GM12878 (cell line): ENCODE data around the gene ME3. TPM values are rescaled to one million over a fixed set of nuclear protein-coding genes. Genes with fewer than 3 reads are reported as not detected.

ENCODE experiments used
- BCL11A ChIP-seq: IDR thresholded peaks from 2 replicates; pipeline ENCODE4 v1.6.1; 2011; ENCODE audit warnings: low read depth, low read length
- BHLHE40 ChIP-seq, 2 experiments: fragments of 450-650 bp in 1 of 2; IDR thresholded peaks; 2 replicates each; pipeline ENCODE4 v1.6.1; 2011 to 2017; ENCODE audit warnings: low read depth in 2 of 2, borderline replicate concordance in 1 of 2, improper control_type of control experiment in 1 of 2, low read length in 1 of 2, mild to moderate bottlenecking in 1 of 2
- CHD1 ChIP-seq: IDR thresholded peaks from 2 replicates; pipeline ENCODE4 v1.6.1; 2012; ENCODE audit warnings: low read depth, low read length, improper control_type of control experiment
- EZH2 ChIP-seq: IDR thresholded peaks from 2 replicates; pipeline ENCODE4 v1.6.1; 2012; ENCODE audit warnings: low read depth, mild to moderate bottlenecking, control low read depth, inconsistent platforms, low read length, borderline replicate concordance; ENCODE audit not compliant: control insufficient read depth
- HCFC1 ChIP-seq: fragments of 150-350 bp; IDR thresholded peaks from 2 replicates; pipeline ENCODE4 v1.6.1; 2014; ENCODE audit warnings: low read length
- IRF4 ChIP-seq: IDR thresholded peaks from 2 replicates; pipeline ENCODE4 v1.6.1; 2011; ENCODE audit warnings: low read depth, low read length
- MTA3 ChIP-seq: IDR thresholded peaks from 2 replicates; pipeline ENCODE4 v1.6.1; 2012; ENCODE audit warnings: low read length, inconsistent platforms, borderline replicate concordance
- NR2C1 ChIP-seq: fragments of 450-650 bp; IDR thresholded peaks from 2 replicates; pipeline ENCODE4 v1.6.1; 2017; ENCODE audit warnings: antibody characterized with exemption, mild to moderate bottlenecking, moderate library complexity
- PAX8 ChIP-seq: fragments of 450-650 bp; IDR thresholded peaks from 2 replicates; pipeline ENCODE4 v1.6.1; 2017; ENCODE audit warnings: mild to moderate bottlenecking, moderate library complexity
- SIX5 ChIP-seq: IDR thresholded peaks from 2 replicates; pipeline ENCODE4 v1.6.1; 2011; ENCODE audit warnings: mild to moderate bottlenecking, low read depth, low read length, moderate library complexity; ENCODE audit not compliant: severe bottlenecking
- SREBF2 ChIP-seq: IDR thresholded peaks from 2 replicates; pipeline ENCODE4 v1.6.1; 2012; ENCODE audit warnings: mild to moderate bottlenecking, low read length
- TBL1XR1 ChIP-seq: IDR thresholded peaks from 2 replicates; pipeline ENCODE4 v1.6.1; 2012; ENCODE audit warnings: low read depth, low read length, improper control_type of control experiment
- TCF7 ChIP-seq: IDR thresholded peaks from 2 replicates; pipeline ENCODE4 v1.6.1; 2014; ENCODE audit warnings: antibody characterized with exemption, borderline replicate concordance
- ZNF24 ChIP-seq: fragments of 450-650 bp; IDR thresholded peaks from 2 replicates; pipeline ENCODE4 v1.6.1; 2017; ENCODE audit warnings: antibody characterized with exemption, mild to moderate bottlenecking
- polyA plus RNA-seq, 11 experiments: library from polyadenylated mRNA; depleted of rRNA in 4 of 11; unstranded in 6 of 11; stranded (reverse) in 5 of 11; fragments of >200 nt; fragmentation: Nextera tagmentation in 4 of 11; fragmentation: Illumina TruSeq in 1 of 11; extraction: Ambion mirVana in 4 of 11; extraction: Trizol in 1 of 11; gene quantifications; 1 replicate in 1 of 11; 2 replicates in 10 of 11; pipeline versions ENCODE4 v1.2.1 to v1.2.3, GENCODE V29; 2011 to 2016; ENCODE audit warnings: inconsistent platforms in 2 of 11, missing spikeins in 2 of 11, low read depth in 1 of 11
- total RNA-seq, 4 experiments: library from RNA; depleted of rRNA in 3 of 4; stranded (reverse); fragments of >200 nt in 3 of 4; fragmentation: Illumina TruSeq in 1 of 4; extraction: Trizol in 1 of 4; gene quantifications; 2 replicates each; pipeline versions ENCODE4 v1.2.1 to v1.2.3, GENCODE V29; 2013 to 2021
- TF ChIP-seq, protein P1 (sequence below): fragments of 150-350 bp; IDR thresholded peaks from 2 replicates; pipeline ENCODE4 v1.6.1; 2016; ENCODE audit warnings: low read depth, low read length
- TF ChIP-seq, protein P2 (sequence below): fragments of 450-650 bp; IDR thresholded peaks from 2 replicates; pipeline ENCODE4 v1.6.1; 2014; ENCODE audit warnings: mild to moderate bottlenecking
- TF ChIP-seq, protein P3 (sequence below): IDR thresholded peaks from 2 replicates; pipeline ENCODE4 v1.6.1; 2011; ENCODE audit warnings: borderline replicate concordance, low read depth, mild to moderate bottlenecking, moderate library complexity, mixed read lengths, low read length; ENCODE audit not compliant: insufficient read depth; ENCODE audit errors: extremely low read length
- TF ChIP-seq, protein P4 (sequence below): IDR thresholded peaks from 2 replicates; pipeline ENCODE4 v1.6.1; 2012; ENCODE audit warnings: improper control_type of control experiment, low read depth, low read length; ENCODE audit not compliant: insufficient replicate concordance

ME3 gene
- total and polyA plus RNA-seq, 10 of the 15 experiments (the other 5 are each of a cell fraction or from before 2014, with no cell fraction given) = 0.06 to 0.40 (median 0.19) TPM; not detected in 2

DNA sequence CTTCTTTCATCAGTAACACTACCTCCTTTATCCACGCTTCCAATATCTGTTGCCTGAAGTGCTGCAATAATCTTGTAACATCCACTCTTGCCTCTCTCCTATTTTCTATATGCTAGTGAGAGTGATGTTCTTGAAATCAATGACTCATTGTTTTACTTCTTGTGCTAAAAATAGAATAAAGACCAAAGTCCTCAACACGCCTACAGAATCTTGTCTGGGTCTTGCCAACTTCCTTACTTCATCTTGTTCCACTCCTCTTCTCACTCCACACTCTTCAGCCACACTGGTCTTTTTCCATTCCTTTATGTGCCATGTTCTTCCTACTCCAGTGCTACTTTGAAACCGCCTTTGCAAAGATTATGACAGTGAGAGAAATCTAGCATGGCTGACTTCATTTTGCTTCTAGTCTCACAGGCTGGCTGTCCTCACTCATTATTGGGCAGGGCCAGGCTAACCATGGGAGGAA lies 161.3 kb downstream of the ME3 start (continued):
- TF ChIP-seq, protein P1, sequence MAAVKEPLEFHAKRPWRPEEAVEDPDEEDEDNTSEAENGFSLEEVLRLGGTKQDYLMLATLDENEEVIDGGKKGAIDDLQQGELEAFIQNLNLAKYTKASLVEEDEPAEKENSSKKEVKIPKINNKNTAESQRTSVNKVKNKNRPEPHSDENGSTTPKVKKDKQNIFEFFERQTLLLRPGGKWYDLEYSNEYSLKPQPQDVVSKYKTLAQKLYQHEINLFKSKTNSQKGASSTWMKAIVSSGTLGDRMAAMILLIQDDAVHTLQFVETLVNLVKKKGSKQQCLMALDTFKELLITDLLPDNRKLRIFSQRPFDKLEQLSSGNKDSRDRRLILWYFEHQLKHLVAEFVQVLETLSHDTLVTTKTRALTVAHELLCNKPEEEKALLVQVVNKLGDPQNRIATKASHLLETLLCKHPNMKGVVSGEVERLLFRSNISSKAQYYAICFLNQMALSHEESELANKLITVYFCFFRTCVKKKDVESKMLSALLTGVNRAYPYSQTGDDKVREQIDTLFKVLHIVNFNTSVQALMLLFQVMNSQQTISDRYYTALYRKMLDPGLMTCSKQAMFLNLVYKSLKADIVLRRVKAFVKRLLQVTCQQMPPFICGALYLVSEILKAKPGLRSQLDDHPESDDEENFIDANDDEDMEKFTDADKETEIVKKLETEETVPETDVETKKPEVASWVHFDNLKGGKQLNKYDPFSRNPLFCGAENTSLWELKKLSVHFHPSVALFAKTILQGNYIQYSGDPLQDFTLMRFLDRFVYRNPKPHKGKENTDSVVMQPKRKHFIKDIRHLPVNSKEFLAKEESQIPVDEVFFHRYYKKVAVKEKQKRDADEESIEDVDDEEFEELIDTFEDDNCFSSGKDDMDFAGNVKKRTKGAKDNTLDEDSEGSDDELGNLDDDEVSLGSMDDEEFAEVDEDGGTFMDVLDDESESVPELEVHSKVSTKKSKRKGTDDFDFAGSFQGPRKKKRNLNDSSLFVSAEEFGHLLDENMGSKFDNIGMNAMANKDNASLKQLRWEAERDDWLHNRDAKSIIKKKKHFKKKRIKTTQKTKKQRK = no peak
- TF ChIP-seq PAX8 = no peak
- TF ChIP-seq HCFC1 = no peak
- no peak for TF ChIP-seq TBL1XR1
- no peak for TF ChIP-seq SIX5
- TF ChIP-seq BCL11A = no peak
- TF ChIP-seq IRF4 = no peak
- TF ChIP-seq, protein P2, sequence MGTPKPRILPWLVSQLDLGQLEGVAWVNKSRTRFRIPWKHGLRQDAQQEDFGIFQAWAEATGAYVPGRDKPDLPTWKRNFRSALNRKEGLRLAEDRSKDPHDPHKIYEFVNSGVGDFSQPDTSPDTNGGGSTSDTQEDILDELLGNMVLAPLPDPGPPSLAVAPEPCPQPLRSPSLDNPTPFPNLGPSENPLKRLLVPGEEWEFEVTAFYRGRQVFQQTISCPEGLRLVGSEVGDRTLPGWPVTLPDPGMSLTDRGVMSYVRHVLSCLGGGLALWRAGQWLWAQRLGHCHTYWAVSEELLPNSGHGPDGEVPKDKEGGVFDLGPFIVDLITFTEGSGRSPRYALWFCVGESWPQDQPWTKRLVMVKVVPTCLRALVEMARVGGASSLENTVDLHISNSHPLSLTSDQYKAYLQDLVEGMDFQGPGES = no peak
- peak; percentile 58; the same call in 1 of the 2 replicates for TF ChIP-seq ZNF24
- TF ChIP-seq, protein P3, sequence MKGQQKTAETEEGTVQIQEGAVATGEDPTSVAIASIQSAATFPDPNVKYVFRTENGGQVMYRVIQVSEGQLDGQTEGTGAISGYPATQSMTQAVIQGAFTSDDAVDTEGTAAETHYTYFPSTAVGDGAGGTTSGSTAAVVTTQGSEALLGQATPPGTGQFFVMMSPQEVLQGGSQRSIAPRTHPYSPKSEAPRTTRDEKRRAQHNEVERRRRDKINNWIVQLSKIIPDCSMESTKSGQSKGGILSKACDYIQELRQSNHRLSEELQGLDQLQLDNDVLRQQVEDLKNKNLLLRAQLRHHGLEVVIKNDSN = no peak
- TF ChIP-seq TCF7 = no peak
- TF ChIP-seq EZH2 = no peak
- TF ChIP-seq CHD1 = no peak
- TF ChIP-seq NR2C1 = no peak
- TF ChIP-seq SREBF2 = no peak
- no peak for TF ChIP-seq MTA3
- no peak for TF ChIP-seq BHLHE40 (IDR thresholded peaks at IDR 0.05; ENCODE audit: borderline replicate concordance in 1 of 2, low read depth in 2 of 2, low read length in 1 of 2)
- TF ChIP-seq, protein P4, sequence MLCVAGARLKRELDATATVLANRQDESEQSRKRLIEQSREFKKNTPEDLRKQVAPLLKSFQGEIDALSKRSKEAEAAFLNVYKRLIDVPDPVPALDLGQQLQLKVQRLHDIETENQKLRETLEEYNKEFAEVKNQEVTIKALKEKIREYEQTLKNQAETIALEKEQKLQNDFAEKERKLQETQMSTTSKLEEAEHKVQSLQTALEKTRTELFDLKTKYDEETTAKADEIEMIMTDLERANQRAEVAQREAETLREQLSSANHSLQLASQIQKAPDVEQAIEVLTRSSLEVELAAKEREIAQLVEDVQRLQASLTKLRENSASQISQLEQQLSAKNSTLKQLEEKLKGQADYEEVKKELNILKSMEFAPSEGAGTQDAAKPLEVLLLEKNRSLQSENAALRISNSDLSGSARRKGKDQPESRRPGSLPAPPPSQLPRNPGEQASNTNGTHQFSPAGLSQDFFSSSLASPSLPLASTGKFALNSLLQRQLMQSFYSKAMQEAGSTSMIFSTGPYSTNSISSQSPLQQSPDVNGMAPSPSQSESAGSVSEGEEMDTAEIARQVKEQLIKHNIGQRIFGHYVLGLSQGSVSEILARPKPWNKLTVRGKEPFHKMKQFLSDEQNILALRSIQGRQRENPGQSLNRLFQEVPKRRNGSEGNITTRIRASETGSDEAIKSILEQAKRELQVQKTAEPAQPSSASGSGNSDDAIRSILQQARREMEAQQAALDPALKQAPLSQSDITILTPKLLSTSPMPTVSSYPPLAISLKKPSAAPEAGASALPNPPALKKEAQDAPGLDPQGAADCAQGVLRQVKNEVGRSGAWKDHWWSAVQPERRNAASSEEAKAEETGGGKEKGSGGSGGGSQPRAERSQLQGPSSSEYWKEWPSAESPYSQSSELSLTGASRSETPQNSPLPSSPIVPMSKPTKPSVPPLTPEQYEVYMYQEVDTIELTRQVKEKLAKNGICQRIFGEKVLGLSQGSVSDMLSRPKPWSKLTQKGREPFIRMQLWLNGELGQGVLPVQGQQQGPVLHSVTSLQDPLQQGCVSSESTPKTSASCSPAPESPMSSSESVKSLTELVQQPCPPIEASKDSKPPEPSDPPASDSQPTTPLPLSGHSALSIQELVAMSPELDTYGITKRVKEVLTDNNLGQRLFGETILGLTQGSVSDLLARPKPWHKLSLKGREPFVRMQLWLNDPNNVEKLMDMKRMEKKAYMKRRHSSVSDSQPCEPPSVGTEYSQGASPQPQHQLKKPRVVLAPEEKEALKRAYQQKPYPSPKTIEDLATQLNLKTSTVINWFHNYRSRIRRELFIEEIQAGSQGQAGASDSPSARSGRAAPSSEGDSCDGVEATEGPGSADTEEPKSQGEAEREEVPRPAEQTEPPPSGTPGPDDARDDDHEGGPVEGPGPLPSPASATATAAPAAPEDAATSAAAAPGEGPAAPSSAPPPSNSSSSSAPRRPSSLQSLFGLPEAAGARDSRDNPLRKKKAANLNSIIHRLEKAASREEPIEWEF = no peak
